Endothelial cell (in vitro differentiated cells): Measurements from ENCODE around the gene C1orf21. TPM values are rescaled to one million over a fixed set of nuclear protein-coding genes. Genes with fewer than 3 reads are reported as not detected.

Experiments used
- DNase-seq: peaks from one replicate; pipeline ENCODE4 v3.0.0; 2021; ENCODE audit warnings: low spot score
- H3K27ac Mint-ChIP-seq: one replicate; pipeline ENCODE4 v1.8.0; 2021; ENCODE audit warnings: mixed read lengths, inconsistent platforms; ENCODE audit not compliant: unreplicated experiment
- H3K27me3 Mint-ChIP-seq: one replicate; pipeline ENCODE4 v1.8.0; 2021; ENCODE audit warnings: mild to moderate bottlenecking, moderate library complexity, mixed read lengths, inconsistent platforms; ENCODE audit not compliant: unreplicated experiment
- H3K36me3 Mint-ChIP-seq: one replicate; pipeline ENCODE4 v1.8.0; 2021; ENCODE audit warnings: mild to moderate bottlenecking, low read depth, mixed read lengths, inconsistent platforms; ENCODE audit not compliant: unreplicated experiment
- H3K4me1 Mint-ChIP-seq: one replicate; pipeline ENCODE4 v1.8.0; 2021; ENCODE audit warnings: mild to moderate bottlenecking, mixed read lengths, inconsistent platforms; ENCODE audit not compliant: unreplicated experiment
- H3K4me3 Mint-ChIP-seq: one replicate; pipeline ENCODE4 v1.8.0; 2021; ENCODE audit warnings: mild to moderate bottlenecking, mixed read lengths, inconsistent platforms; ENCODE audit not compliant: unreplicated experiment
- H3K9me3 Mint-ChIP-seq: one replicate; pipeline ENCODE4 v1.8.0; 2021; ENCODE audit warnings: mixed read lengths, inconsistent platforms; ENCODE audit not compliant: unreplicated experiment
- total RNA-seq: library from RNA; stranded (reverse); fragmentation: NEBNext Ultra II Directional; extraction: Animal tissue kit (Norgen Biotek cat#: 25700); gene quantifications from one replicate; pipeline ENCODE4 v1.2.1, GENCODE V29; 2021; ENCODE audit not compliant: unreplicated experiment
- TF ChIP-seq, protein P1 (sequence below): fragments of 200-600 bp; sonication (generic); IDR thresholded peaks from one replicate; pipeline ENCODE4 v1.5.0; 2021; ENCODE audit warnings: antibody characterized with exemption; ENCODE audit not compliant: unreplicated experiment

C1orf21 gene
- total RNA-seq, 1 donor from 2014 or later = 7.5 TPM

GRCh38 chr1:184489908-184490307, 103.1 kb downstream of the C1orf21 start:
- Mint-ChIP-seq H3K4me3 (no peak overlapping the region), H3K4me1 (peaks cover 4% of the 10 kb centered on the region), H3K36me3 (no peaks in the 10 kb centered on the region), H3K9me3 (no peaks in the 10 kb centered on the region), H3K27me3 (no peaks in the 10 kb centered on the region), H3K27ac (no peak overlapping the region)
- TF ChIP-seq, protein P1, sequence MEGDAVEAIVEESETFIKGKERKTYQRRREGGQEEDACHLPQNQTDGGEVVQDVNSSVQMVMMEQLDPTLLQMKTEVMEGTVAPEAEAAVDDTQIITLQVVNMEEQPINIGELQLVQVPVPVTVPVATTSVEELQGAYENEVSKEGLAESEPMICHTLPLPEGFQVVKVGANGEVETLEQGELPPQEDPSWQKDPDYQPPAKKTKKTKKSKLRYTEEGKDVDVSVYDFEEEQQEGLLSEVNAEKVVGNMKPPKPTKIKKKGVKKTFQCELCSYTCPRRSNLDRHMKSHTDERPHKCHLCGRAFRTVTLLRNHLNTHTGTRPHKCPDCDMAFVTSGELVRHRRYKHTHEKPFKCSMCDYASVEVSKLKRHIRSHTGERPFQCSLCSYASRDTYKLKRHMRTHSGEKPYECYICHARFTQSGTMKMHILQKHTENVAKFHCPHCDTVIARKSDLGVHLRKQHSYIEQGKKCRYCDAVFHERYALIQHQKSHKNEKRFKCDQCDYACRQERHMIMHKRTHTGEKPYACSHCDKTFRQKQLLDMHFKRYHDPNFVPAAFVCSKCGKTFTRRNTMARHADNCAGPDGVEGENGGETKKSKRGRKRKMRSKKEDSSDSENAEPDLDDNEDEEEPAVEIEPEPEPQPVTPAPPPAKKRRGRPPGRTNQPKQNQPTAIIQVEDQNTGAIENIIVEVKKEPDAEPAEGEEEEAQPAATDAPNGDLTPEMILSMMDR = no peak
- DNase-seq = no peak

- Mint-ChIP-seq H3K4me3 (no peak overlapping the region), H3K36me3 (no peaks in the 10 kb centered on the region), H3K27me3 (no peaks in the 10 kb centered on the region), H3K9me3 (no peaks in the 10 kb centered on the region), H3K4me1 (no peaks in the 10 kb centered on the region), H3K27ac (no peak overlapping the region)
- DNase-seq = no peak
- TF ChIP-seq, protein P1 = no peak
Observed at GRCh38 chr1:184492536-184492935, 105.7 kb downstream of the C1orf21 start.

GRCh38 chr1:184493987-184494388, 107.2 kb downstream of the C1orf21 start:
- Mint-ChIP-seq H3K36me3 (no peaks in the 10 kb centered on the region), H3K4me3 (no peak overlapping the region), H3K9me3 (no peaks in the 10 kb centered on the region), H3K27ac (no peak overlapping the region), H3K27me3 (no peaks in the 10 kb centered on the region), H3K4me1 (no peaks in the 10 kb centered on the region)
- DNase-seq = no peak
- TF ChIP-seq, protein P1 = no peak

GRCh38 chr1:184494929-184495328, 108.1 kb downstream of the C1orf21 start:
- DNase-seq = no peak
- Mint-ChIP-seq H3K36me3 (no peaks in the 10 kb centered on the region), H3K9me3 (no peaks in the 10 kb centered on the region), H3K27ac (no peak overlapping the region), H3K4me1 (no peaks in the 10 kb centered on the region), H3K4me3 (no peak overlapping the region), H3K27me3 (no peaks in the 10 kb centered on the region)
- TF ChIP-seq, protein P1 = no peak

- H3K27me3 Mint-ChIP-seq = peaks cover 1% of the 10 kb centered on the region
- H3K9me3 Mint-ChIP-seq = no peaks in the 10 kb centered on the region
- no peak for DNase-seq
- H3K4me3 Mint-ChIP-seq = no peak overlapping the region
- no peak overlapping the region for H3K27ac Mint-ChIP-seq
- H3K36me3 Mint-ChIP-seq = no peaks in the 10 kb centered on the region
- TF ChIP-seq, protein P1 = no peak
- H3K4me1 Mint-ChIP-seq = no peaks in the 10 kb centered on the region
Observed at GRCh38 chr1:184497959-184498723, 111.3 kb downstream of the C1orf21 start.
